ENCODE measurements around the gene SLC24A3.

GRCh38 chr20:19602675-19603375 lies 390.4 kb downstream of the SLC24A3 start:
- TF ChIP-seq POLR2AphosphoS5 (IDR thresholded peaks at IDR 0.05; ENCODE audit: borderline replicate concordance, low read depth, low read length) (no peak), EZH2 (IDR thresholded peaks at IDR 0.05) (no peak)
